22Rv1 (cell line): ENCODE measurements around the gene ANKRD28.

ENCODE experiments used
- CTCF ChIP-seq: fragments of 450-650 bp; IDR thresholded peaks from 2 replicates; pipeline ENCODE4 v1.5.1; 2017; ENCODE audit warnings: mild to moderate bottlenecking
- ZFX ChIP-seq: fragments of 450-650 bp; IDR thresholded peaks from 2 replicates; pipeline ENCODE4 v1.6.1; 2017; ENCODE audit warnings: antibody characterized with exemption, borderline replicate concordance

- TF ChIP-seq ZFX (no peak), CTCF (no peak)
Measured at GRCh38 chr3:15839568-15839967, 41.8 kb upstream of the ANKRD28 start.
